Uterus (tissue), 2 donors: ENCODE results near the gene BORCS6.

Source experiments
- CTCF ChIP-seq, 4 experiments: fragments of 200-600 bp in 2 of 4; fragments of 450-650 bp in 2 of 4; sonication (generic) in 2 of 4; IDR thresholded peaks; one replicate each; pipeline ENCODE4 v1.5.1; 2016 to 2019; ENCODE audit warnings: antibody characterized with exemption in 4 of 4, mild to moderate bottlenecking in 2 of 4, moderate library complexity in 1 of 4
- POLR2A ChIP-seq, 2 donors: fragments of 450-650 bp; IDR thresholded peaks; one replicate each; pipeline ENCODE4 v1.6.1; 2016; ENCODE audit warnings: antibody characterized with exemption in 2 of 2, mild to moderate bottlenecking in 1 of 2, moderate library complexity in 1 of 2

- no peak for TF ChIP-seq CTCF (IDR thresholded peaks at IDR 0.05)
- no peak for TF ChIP-seq POLR2A (IDR thresholded peaks at IDR 0.05)
These were observed 36.7 kb upstream of the BORCS6 start for GRCh38 chr17:8226536-8227237.
